ENCODE measurements around the gene SCLT1.
A peak's percentile ranks its signal among the peaks of the same experiment; 100 is the strongest.

Gene SCLT1

GRCh38 chr4:128866269-128866668, 227.1 kb downstream of the SCLT1 start:
- Histone ChIP-seq H3K27ac (ENCODE audit: low read length, poor library complexity, severe bottlenecking) (no peak overlapping the region), H3K27me3 (ENCODE audit: control insufficient read depth in 1 of 2, insufficient read depth in 1 of 2, low read length in 2 of 2) (no peaks in the 10 kb centered on the region), H3K4me1 (ENCODE audit: control insufficient read depth, insufficient read depth, low read depth, low read length) (peaks cover 8% of the 10 kb centered on the region), H2BK12ac (ENCODE audit: low read length in 2 of 2) (no peak overlapping the region), H3K9ac (ENCODE audit: low read length) (no peak overlapping the region), H2AK5ac (ENCODE audit: low read length, severe bottlenecking) (no peak overlapping the region), H4K8ac (ENCODE audit: low read length) (no peak overlapping the region), H3K9me3 (ENCODE audit: control insufficient read depth, low read length) (no peaks in the 10 kb centered on the region), H4K91ac (ENCODE audit: low read length) (no peak overlapping the region), H3K4me2 (ENCODE audit: low read length, poor library complexity, severe bottlenecking) (no peak overlapping the region), H3K4ac (ENCODE audit: low read depth in 1 of 2, low read length in 2 of 2) (no peak overlapping the region), H2AFZ (ENCODE audit: low read depth, low read length) (no peak overlapping the region), H3K4me3 (ENCODE audit: insufficient read depth in 1 of 2, low read depth in 1 of 2, low read length in 2 of 2) (no peak overlapping the region), H2BK5ac (ENCODE audit: low read depth, low read length, poor library complexity, severe bottlenecking) (no peak overlapping the region), H3K23ac (ENCODE audit: low read length in 2 of 2) (no peak overlapping the region), H3K14ac (ENCODE audit: low read length in 2 of 2) (no peak overlapping the region), H2BK15ac (ENCODE audit: low read depth, poor library complexity, severe bottlenecking) (no peak overlapping the region), H2BK120ac (ENCODE audit: low read depth, low read length) (no peak overlapping the region), H3K18ac (ENCODE audit: low read depth in 1 of 2, low read length in 2 of 2) (no peak overlapping the region), H3K79me1 (replicated peaks; ENCODE audit: low read length, poor library complexity, severe bottlenecking) (peaks cover 32% of the 10 kb centered on the region), H3K36me3 (ENCODE audit: control insufficient read depth in 1 of 2, insufficient read depth in 2 of 2, low read depth in 1 of 2, low read length in 2 of 2) (peaks cover 39 to 90% of the 10 kb centered on the region in 2 experiments)
- DNase-seq = no peak
- WGBS = 98% methylated on average over 2 of the region's 2 CpGs

- Histone ChIP-seq H3K9me3 (ENCODE audit: control insufficient read depth, low read length) (no peaks in the 10 kb centered on the region), H2AK5ac (ENCODE audit: low read length, severe bottlenecking) (no peak overlapping the region)
- 97% methylated on average over 2 of the region's 2 CpGs for WGBS
These were observed 228.2 kb downstream of the SCLT1 start for GRCh38 chr4:128865132-128865531.

GRCh38 chr4:128863312-128864075, 229.8 kb downstream of the SCLT1 start:
- DNase-seq = peak; percentile 84
- peak overlapping the region in 1 of 2 experiments; percentile 13 for H3K18ac ChIP-seq (ENCODE audit: low read depth in 1 of 2, low read length in 2 of 2)
- WGBS = 31% methylated on average over 8 of the region's 10 CpGs

More at GRCh38 chr4:128865132-128865531, 228.2 kb downstream of the SCLT1 start:
- no peaks in the 10 kb centered on the region for H3K27me3 ChIP-seq (ENCODE audit: control insufficient read depth in 1 of 2, insufficient read depth in 1 of 2, low read length in 2 of 2)
- DNase-seq = no peak
- H3K79me1 ChIP-seq (replicated peaks; ENCODE audit: low read length, poor library complexity, severe bottlenecking) = peaks cover 27% of the 10 kb centered on the region
- no peak overlapping the region for H2BK5ac ChIP-seq (ENCODE audit: low read depth, low read length, poor library complexity, severe bottlenecking)
- no peak overlapping the region for H3K27ac ChIP-seq (ENCODE audit: low read length, poor library complexity, severe bottlenecking)
- no peak overlapping the region for H2BK120ac ChIP-seq (ENCODE audit: low read depth, low read length)
- no peak overlapping the region for H2AFZ ChIP-seq (ENCODE audit: low read depth, low read length)
- H3K36me3 ChIP-seq (ENCODE audit: control insufficient read depth in 1 of 2, insufficient read depth in 2 of 2, low read depth in 1 of 2, low read length in 2 of 2) = peaks cover 42 to 87% of the 10 kb centered on the region in 2 experiments
- H3K9ac ChIP-seq (ENCODE audit: low read length) = no peak overlapping the region
- H3K14ac ChIP-seq (ENCODE audit: low read length in 2 of 2) = no peak overlapping the region
- no peak overlapping the region for H3K23ac ChIP-seq (ENCODE audit: low read length in 2 of 2)
- no peak overlapping the region for H3K4ac ChIP-seq (ENCODE audit: low read depth in 1 of 2, low read length in 2 of 2)
- peaks cover 13% of the 10 kb centered on the region for H3K4me1 ChIP-seq (ENCODE audit: control insufficient read depth, insufficient read depth, low read depth, low read length)
- no peak overlapping the region for H3K4me2 ChIP-seq (ENCODE audit: low read length, poor library complexity, severe bottlenecking)
- H3K18ac ChIP-seq (ENCODE audit: low read depth in 1 of 2, low read length in 2 of 2) = no peak overlapping the region
- no peak overlapping the region for H3K4me3 ChIP-seq (ENCODE audit: insufficient read depth in 1 of 2, low read depth in 1 of 2, low read length in 2 of 2)
- H2BK15ac ChIP-seq (ENCODE audit: low read depth, poor library complexity, severe bottlenecking) = no peak overlapping the region
- no peak overlapping the region for H2BK12ac ChIP-seq (ENCODE audit: low read length in 2 of 2)
- no peak overlapping the region for H4K91ac ChIP-seq (ENCODE audit: low read length)
- H4K8ac ChIP-seq (ENCODE audit: low read length) = no peak overlapping the region

GRCh38 chr4:128862608-128863311, 230.6 kb downstream of the SCLT1 start:
- H3K9me3 ChIP-seq (ENCODE audit: control insufficient read depth, low read length) = no peaks in the 10 kb centered on the region
- peak overlapping the region; percentile 46 for H2AK5ac ChIP-seq (ENCODE audit: low read length, severe bottlenecking)
- peak overlapping the region; percentile 64 for H3K9ac ChIP-seq (ENCODE audit: low read length)
- peak; percentile 54 for DNase-seq
- H4K8ac ChIP-seq (ENCODE audit: low read length) = peak overlapping the region; percentile 56
- H3K14ac ChIP-seq (ENCODE audit: low read length in 2 of 2) = peak overlapping the region in 1 of 2 experiments; percentile 12
- peak overlapping the region in 1 of 2 experiments; percentile 35 for H3K4ac ChIP-seq (ENCODE audit: low read depth in 1 of 2, low read length in 2 of 2)
- H3K27me3 ChIP-seq (ENCODE audit: control insufficient read depth in 1 of 2, insufficient read depth in 1 of 2, low read length in 2 of 2) = no peaks in the 10 kb centered on the region
- H4K91ac ChIP-seq (ENCODE audit: low read length) = peak overlapping the region; percentile 79
- H3K4me2 ChIP-seq (ENCODE audit: low read length, poor library complexity, severe bottlenecking) = no peak overlapping the region
- no peak overlapping the region for H3K4me3 ChIP-seq (ENCODE audit: insufficient read depth in 1 of 2, low read depth in 1 of 2, low read length in 2 of 2)
- H3K23ac ChIP-seq (ENCODE audit: low read length in 2 of 2) = no peak overlapping the region
- WGBS = 77% methylated on average over 12 of the region's 14 CpGs
- H2BK15ac ChIP-seq (ENCODE audit: low read depth, poor library complexity, severe bottlenecking) = no peak overlapping the region
- H3K79me1 ChIP-seq (replicated peaks; ENCODE audit: low read length, poor library complexity, severe bottlenecking) = peaks cover 26% of the 10 kb centered on the region
- H3K36me3 ChIP-seq (ENCODE audit: control insufficient read depth in 1 of 2, insufficient read depth in 2 of 2, low read depth in 1 of 2, low read length in 2 of 2) = peaks cover 56 to 70% of the 10 kb centered on the region in 2 experiments
- peaks cover 19% of the 10 kb centered on the region for H3K4me1 ChIP-seq (ENCODE audit: control insufficient read depth, insufficient read depth, low read depth, low read length)
- H2BK12ac ChIP-seq (ENCODE audit: low read length in 2 of 2) = peak overlapping the region; percentile 75 to 85
- H2BK5ac ChIP-seq (ENCODE audit: low read depth, low read length, poor library complexity, severe bottlenecking) = no peak overlapping the region
- H3K27ac ChIP-seq (ENCODE audit: low read length, poor library complexity, severe bottlenecking) = peak overlapping the region; percentile 16
- no peak overlapping the region for H2AFZ ChIP-seq (ENCODE audit: low read depth, low read length)
- H2BK120ac ChIP-seq (ENCODE audit: low read depth, low read length) = no peak overlapping the region
- peak overlapping the region in 1 of 2 experiments; percentile 40 for H3K18ac ChIP-seq (ENCODE audit: low read depth in 1 of 2, low read length in 2 of 2)

More at GRCh38 chr4:128863312-128864075, 229.8 kb downstream of the SCLT1 start:
- Histone ChIP-seq H3K14ac (ENCODE audit: low read length in 2 of 2) (no peak overlapping the region), H4K91ac (ENCODE audit: low read length) (peak overlapping the region; percentile 79), H2AK5ac (ENCODE audit: low read length, severe bottlenecking) (no peak overlapping the region), H3K36me3 (ENCODE audit: control insufficient read depth in 1 of 2, insufficient read depth in 2 of 2, low read depth in 1 of 2, low read length in 2 of 2) (peaks cover 49 to 72% of the 10 kb centered on the region in 2 experiments), H3K27me3 (ENCODE audit: control insufficient read depth in 1 of 2, insufficient read depth in 1 of 2, low read length in 2 of 2) (no peaks in the 10 kb centered on the region), H3K79me1 (replicated peaks; ENCODE audit: low read length, poor library complexity, severe bottlenecking) (peaks cover 22% of the 10 kb centered on the region), H2BK120ac (ENCODE audit: low read depth, low read length) (no peak overlapping the region), H2AFZ (ENCODE audit: low read depth, low read length) (no peak overlapping the region), H3K9me3 (ENCODE audit: control insufficient read depth, low read length) (no peaks in the 10 kb centered on the region), H3K27ac (ENCODE audit: low read length, poor library complexity, severe bottlenecking) (peak overlapping the region; percentile 16), H2BK15ac (ENCODE audit: low read depth, poor library complexity, severe bottlenecking) (no peak overlapping the region), H3K23ac (ENCODE audit: low read length in 2 of 2) (no peak overlapping the region), H3K4ac (ENCODE audit: low read depth in 1 of 2, low read length in 2 of 2) (peak overlapping the region in 1 of 2 experiments; percentile 35), H4K8ac (ENCODE audit: low read length) (peak overlapping the region; percentile 56), H3K4me1 (ENCODE audit: control insufficient read depth, insufficient read depth, low read depth, low read length) (peaks cover 19% of the 10 kb centered on the region), H3K4me3 (ENCODE audit: insufficient read depth in 1 of 2, low read depth in 1 of 2, low read length in 2 of 2) (no peak overlapping the region), H2BK5ac (ENCODE audit: low read depth, low read length, poor library complexity, severe bottlenecking) (no peak overlapping the region), H3K4me2 (ENCODE audit: low read length, poor library complexity, severe bottlenecking) (no peak overlapping the region), H3K9ac (ENCODE audit: low read length) (peak overlapping the region; percentile 64), H2BK12ac (ENCODE audit: low read length in 2 of 2) (peak overlapping the region in 1 of 2 experiments; percentile 85)
